ENCODE measurements around the gene RFX2.
"Not testable (repeated sequence)": the region's sequence is repeated elsewhere in the genome, so short reads cannot be mapped to it uniquely, and the experiment has no call there.

The RFX2 gene

GRCh38 chr19:5988517-5989387 lies 121.5 kb downstream of the RFX2 start:
- no peaks in the 10 kb centered on the region for H3K36me3 ChIP-seq (ENCODE audit: insufficient read depth, low read depth, low read length)
- H3K9ac ChIP-seq (ENCODE audit: low read depth, low read length) = no peak overlapping the region
- H3K27ac ChIP-seq (ENCODE audit: low read length) = no peak overlapping the region
- H3K4me1 ChIP-seq (ENCODE audit: insufficient read depth, low read length) = no peaks in the 10 kb centered on the region
- H3K4me3 ChIP-seq (ENCODE audit: low read length) = no peak overlapping the region
- H3K9me3 ChIP-seq (ENCODE audit: insufficient read depth, low read depth, low read length) = no peaks in the 10 kb centered on the region
- no peaks in the 10 kb centered on the region for H3K27me3 ChIP-seq (ENCODE audit: insufficient read depth, low read length)

GRCh38 chr19:5987077-5987818 lies 123.1 kb downstream of the RFX2 start:
- H3K27me3 ChIP-seq (ENCODE audit: insufficient read depth, low read length) = no peaks in the 10 kb centered on the region
- H3K4me3 ChIP-seq (ENCODE audit: low read length) = no peak overlapping the region
- H3K36me3 ChIP-seq (ENCODE audit: insufficient read depth, low read depth, low read length) = no peaks in the 10 kb centered on the region
- no peaks in the 10 kb centered on the region for H3K9me3 ChIP-seq (ENCODE audit: insufficient read depth, low read depth, low read length)
- H3K9ac ChIP-seq (ENCODE audit: low read depth, low read length) = no peak overlapping the region
- H3K4me1 ChIP-seq (ENCODE audit: insufficient read depth, low read length) = no peaks in the 10 kb centered on the region
- H3K27ac ChIP-seq (ENCODE audit: low read length) = no peak overlapping the region

DNA sequence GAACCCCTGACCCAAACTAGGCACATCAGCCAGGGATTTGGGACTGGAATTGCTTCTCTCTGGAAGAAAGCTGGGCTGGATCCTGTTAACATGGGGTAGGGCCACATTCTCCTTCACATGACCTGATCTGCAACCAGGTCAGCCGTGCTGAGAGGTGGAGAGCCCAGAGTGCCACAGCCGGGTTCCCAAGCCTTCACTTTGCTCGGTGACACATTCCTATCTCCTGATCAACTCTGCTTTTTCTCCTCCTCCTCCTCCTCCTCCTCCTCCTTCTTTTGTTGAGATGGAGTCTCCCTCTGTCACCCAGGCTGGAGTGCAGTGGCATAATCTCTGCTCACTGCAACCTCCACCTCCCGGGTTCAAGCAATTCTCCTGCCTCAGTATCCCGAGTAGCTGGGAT lies 124.5 kb downstream of the RFX2 start:
- H3K4me1 ChIP-seq (ENCODE audit: insufficient read depth, low read length) = not testable (repeated sequence)

DNA sequence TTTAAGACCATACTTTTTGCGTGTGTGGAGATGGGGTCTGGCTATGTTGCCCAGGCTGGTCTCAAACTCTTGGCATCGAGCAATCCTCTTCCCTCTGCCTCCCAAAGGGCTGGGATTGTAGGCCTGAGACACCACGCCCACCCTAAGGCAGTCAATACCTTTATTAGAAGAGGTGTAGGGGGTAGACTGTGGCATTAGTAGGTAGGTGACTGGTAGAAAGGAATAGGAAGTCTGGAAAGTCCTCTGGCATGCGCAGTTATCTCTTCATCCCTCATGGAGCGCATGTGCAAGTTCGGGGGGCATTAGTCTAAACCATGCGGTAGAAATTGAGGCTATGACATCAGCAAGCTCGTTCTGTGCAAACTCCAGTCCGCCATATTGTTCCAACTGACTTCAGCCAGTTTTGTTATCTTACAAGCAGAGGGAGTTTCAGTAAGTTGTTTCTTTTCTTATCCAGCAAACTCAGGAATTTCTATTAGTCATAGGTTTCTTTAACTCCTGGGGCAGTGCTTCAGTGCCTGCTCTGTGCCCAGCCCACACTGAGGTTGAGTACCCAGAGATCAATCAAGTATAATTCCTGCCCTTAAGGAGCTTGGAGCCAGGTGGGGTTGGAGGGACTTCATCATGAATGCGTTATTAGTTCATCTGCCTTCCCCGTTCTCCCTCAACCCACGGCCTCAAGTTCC lies 125.1 kb downstream of the RFX2 start:
- Histone ChIP-seq H3K36me3 (ENCODE audit: insufficient read depth, low read depth, low read length) (no peaks in the 10 kb centered on the region), H3K4me3 (ENCODE audit: low read length) (no peak overlapping the region), H3K9ac (ENCODE audit: low read depth, low read length) (no peak overlapping the region), H3K4me1 (ENCODE audit: insufficient read depth, low read length) (no peaks in the 10 kb centered on the region), H3K9me3 (ENCODE audit: insufficient read depth, low read depth, low read length) (no peaks in the 10 kb centered on the region), H3K27me3 (ENCODE audit: insufficient read depth, low read length) (no peaks in the 10 kb centered on the region), H3K27ac (ENCODE audit: low read length) (no peak overlapping the region)

More for the DNA sequence above, 124.5 kb downstream of the RFX2 start:
- H3K9me3 ChIP-seq (ENCODE audit: insufficient read depth, low read depth, low read length); H3K27ac ChIP-seq (ENCODE audit: low read length); H3K36me3 ChIP-seq (ENCODE audit: insufficient read depth, low read depth, low read length); H3K27me3 ChIP-seq (ENCODE audit: insufficient read depth, low read length); H3K9ac ChIP-seq (ENCODE audit: low read depth, low read length); H3K4me3 ChIP-seq (ENCODE audit: low read length): not testable (repeated sequence)

DNA sequence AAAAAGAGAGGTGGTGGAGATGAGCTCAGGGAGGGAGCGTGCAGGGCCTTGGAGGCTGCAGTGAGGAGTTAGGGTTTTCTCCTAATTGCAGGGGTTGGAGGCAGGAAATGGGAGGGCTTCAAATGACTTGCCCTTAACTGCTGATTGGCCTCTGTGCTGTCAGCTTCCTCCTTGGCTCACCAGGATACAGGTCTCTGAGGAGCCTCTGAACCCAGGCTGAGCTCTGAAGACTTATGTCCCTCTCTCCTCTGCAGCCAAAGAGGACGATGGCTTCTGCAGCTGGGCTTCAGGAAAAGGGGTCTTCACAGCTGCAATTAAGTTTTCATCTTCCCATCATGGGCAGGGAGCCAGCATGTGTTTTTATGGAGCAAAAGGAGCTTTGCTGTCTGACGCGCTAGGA lies 125.7 kb downstream of the RFX2 start:
- H3K27ac ChIP-seq (ENCODE audit: low read length) = no peak overlapping the region
- no peaks in the 10 kb centered on the region for H3K27me3 ChIP-seq (ENCODE audit: insufficient read depth, low read length)
- no peaks in the 10 kb centered on the region for H3K4me1 ChIP-seq (ENCODE audit: insufficient read depth, low read length)
- H3K9me3 ChIP-seq (ENCODE audit: insufficient read depth, low read depth, low read length) = no peaks in the 10 kb centered on the region
- no peaks in the 10 kb centered on the region for H3K36me3 ChIP-seq (ENCODE audit: insufficient read depth, low read depth, low read length)
- H3K4me3 ChIP-seq (ENCODE audit: low read length) = no peak overlapping the region
- no peak overlapping the region for H3K9ac ChIP-seq (ENCODE audit: low read depth, low read length)

DNA sequence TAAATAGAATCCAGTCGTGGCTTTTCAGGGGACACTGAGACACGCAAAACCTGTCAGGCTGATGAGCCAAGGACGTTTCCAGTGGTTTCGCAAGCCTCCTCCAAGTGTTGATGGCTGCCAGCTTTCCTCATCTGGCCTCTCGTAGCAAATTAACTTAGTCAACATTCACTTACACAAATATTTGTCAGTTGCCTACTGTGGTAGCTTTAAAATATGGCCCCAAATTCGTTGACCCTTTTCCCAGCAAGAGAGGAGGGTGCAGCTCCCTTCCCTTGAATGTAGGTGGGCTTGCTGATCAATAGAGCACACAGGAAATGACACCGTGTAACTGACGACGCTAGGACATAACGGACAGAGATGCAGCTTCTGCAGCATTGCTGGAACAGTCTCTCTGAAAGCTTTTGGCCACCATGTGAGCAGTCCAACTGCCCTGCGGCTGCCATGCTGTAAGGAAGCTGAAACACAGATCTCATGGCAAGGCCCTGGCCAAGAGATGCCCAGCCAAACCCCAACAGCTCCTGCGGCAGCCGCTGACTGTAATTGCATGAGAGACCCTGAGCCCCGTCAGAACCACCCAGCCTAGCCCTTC lies 126.8 kb downstream of the RFX2 start:
- Histone ChIP-seq H3K4me1 (ENCODE audit: insufficient read depth, low read length) (no peaks in the 10 kb centered on the region), H3K27ac (ENCODE audit: low read length) (no peak overlapping the region), H3K36me3 (ENCODE audit: insufficient read depth, low read depth, low read length) (no peaks in the 10 kb centered on the region), H3K9ac (ENCODE audit: low read depth, low read length) (no peak overlapping the region), H3K27me3 (ENCODE audit: insufficient read depth, low read length) (no peaks in the 10 kb centered on the region), H3K4me3 (ENCODE audit: low read length) (no peak overlapping the region), H3K9me3 (ENCODE audit: insufficient read depth, low read depth, low read length) (no peaks in the 10 kb centered on the region)

DNA sequence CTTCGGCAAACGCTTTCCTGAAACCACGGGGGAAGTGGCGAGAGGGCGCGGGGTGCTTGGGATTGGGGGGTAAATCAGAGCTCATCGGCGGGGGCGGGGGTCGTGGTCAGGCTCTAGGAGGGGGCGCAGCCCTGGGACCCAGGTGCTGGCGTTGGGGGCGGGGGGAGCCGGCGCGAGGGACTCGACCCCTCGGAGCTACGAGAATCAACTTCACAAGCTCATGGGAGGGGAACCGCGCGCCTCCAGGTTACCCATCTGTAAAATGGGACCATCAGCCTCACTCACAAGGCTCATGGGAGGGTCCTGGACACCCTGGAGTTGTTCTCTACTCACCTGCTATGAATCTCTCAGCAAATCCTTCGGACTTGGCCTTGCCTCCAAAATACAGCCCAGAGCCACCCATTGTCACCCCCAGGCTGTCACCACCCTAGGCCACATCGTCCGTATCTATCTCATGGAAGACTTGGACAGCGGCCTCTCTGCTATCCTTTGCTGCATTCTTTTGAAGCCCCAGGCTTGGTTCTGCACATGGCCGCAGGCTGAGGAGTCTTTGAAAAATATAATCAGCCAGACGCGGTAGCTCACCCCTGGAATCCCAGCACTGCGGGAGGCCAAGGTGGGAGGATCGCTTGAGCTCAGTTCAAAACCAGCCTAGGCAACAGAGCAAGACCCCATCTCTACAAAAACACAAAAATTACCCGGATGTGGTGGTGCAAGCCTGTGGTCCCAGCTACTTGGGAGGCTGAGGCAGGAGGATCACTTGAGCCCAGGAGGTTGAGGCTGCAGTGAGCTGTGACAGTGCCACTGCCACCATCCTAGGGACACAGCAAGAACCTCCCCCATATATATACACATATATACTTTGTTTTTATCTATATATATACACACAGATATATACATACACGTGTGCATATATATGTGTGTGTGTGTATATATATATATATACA lies 131.4 kb downstream of the RFX2 start:
- Histone ChIP-seq H3K4me1 (ENCODE audit: insufficient read depth, low read length) (0 out of 2 replicates have a peak, but pooled peaks cover 3% of the 10 kb centered on the region), H3K27me3 (ENCODE audit: insufficient read depth, low read length) (no peaks in the 10 kb centered on the region), H3K36me3 (ENCODE audit: insufficient read depth, low read depth, low read length) (peaks cover 18% of the 10 kb centered on the region; the same call in 1 of the 2 replicates), H3K9ac (ENCODE audit: low read depth, low read length) (peak overlapping the region; percentile 92; the same call in 1 of the 2 replicates), H3K4me3 (ENCODE audit: low read length) (peak overlapping the region; percentile 85; the same call in 1 of the 2 replicates), H3K9me3 (ENCODE audit: insufficient read depth, low read depth, low read length) (no peaks in the 10 kb centered on the region), H3K27ac (ENCODE audit: low read length) (peak overlapping the region; percentile 60)

DNA sequence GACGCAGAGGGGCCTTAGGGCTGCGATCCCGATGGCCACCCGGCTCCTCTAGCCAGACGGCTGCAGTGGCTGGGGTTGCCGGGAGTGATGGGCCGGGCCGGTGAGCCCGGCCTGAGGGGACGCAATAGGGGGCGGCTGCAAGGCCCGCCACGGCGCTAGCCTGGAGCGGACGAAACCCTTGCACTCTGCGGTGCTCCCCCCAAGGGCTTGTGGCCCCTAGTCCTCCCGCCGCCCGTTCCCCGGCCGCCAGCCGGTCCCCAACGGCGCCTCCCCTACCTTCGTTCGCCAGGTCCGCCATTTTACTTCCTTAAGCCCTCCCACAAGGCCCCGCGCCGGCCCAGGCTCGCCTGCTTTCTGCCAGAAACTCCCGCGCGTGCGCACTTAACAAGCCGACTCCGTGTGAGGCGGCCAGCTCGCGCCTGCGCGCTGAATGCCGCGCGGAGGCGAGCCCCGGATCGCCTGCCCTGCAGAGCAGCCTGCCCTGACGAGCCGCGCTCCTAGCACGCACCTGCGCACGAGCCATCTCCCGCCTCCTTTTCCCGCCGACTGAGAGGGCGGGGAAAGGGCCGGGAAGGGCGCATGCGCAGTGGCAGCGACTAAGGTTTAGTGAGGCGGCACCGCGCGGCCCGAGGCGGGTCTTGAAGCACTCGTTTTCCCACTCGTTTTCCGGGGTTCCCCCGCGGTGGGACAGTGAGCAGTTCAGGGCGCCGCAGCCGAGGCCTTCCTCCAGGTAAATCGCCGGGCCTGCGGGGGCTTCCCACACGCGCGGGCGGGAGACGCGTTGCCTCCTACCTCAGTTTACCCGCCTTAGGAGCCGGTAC lies 132.3 kb downstream of the RFX2 start, which contains the start of gene RANBP3:
Gene RANBP3, minus strand, starts transcription at position 356 of the 821 bp plus-strand sequence. Its CDS starts 58 bp downstream, at position 298.
- H3K27ac ChIP-seq (ENCODE audit: low read length) = peak within 1 kb of the TSS; percentile 60
- peaks cover 23% of the 10 kb centered on the region for H3K36me3 ChIP-seq (ENCODE audit: insufficient read depth, low read depth, low read length)
- 0 out of 2 replicates have a peak, but pooled peaks cover 3% of the 10 kb centered on the region for H3K4me1 ChIP-seq (ENCODE audit: insufficient read depth, low read length)
- H3K9me3 ChIP-seq (ENCODE audit: insufficient read depth, low read depth, low read length) = no peaks in the 10 kb centered on the region
- peak within 1 kb of the TSS; percentile 85 for H3K4me3 ChIP-seq (ENCODE audit: low read length)
- no peaks in the 10 kb centered on the region for H3K27me3 ChIP-seq (ENCODE audit: insufficient read depth, low read length)
- H3K9ac ChIP-seq (ENCODE audit: low read depth, low read length) = peak within 1 kb of the TSS; percentile 92

DNA sequence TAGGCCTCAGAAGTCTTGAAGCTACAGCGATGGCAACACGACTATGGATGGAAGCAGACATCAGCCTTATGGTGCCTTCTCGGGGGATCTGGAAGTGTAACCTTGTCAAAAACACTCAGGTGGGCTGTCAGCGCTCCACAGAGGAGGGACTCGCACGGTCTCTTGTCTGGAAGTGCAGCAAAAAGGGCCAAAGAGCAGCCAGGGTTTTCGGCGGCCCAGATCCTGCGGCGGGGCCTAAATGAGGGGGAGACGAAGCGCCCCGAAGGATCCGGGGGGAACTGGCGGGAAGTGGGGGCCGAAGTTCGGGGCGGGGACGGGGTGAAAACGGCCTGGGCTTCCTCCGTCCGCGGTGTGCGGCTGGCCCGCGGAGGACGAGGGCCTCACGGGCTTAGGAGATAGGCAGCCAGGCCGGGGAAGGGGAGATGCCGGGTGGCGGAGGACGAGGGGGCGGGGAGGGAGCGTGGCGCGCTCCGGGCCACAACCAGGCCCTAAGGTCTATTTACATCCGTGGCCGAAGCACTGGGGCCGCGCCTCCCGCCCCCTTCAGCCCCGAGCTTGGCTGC lies 133.0 kb downstream of the RFX2 start:
- H3K4me3 ChIP-seq (ENCODE audit: low read length) = peak overlapping the region; percentile 85

More for the DNA sequence above, 133.0 kb downstream of the RFX2 start:
- Histone ChIP-seq H3K36me3 (ENCODE audit: insufficient read depth, low read depth, low read length) (peaks cover 23% of the 10 kb centered on the region), H3K9ac (ENCODE audit: low read depth, low read length) (peak overlapping the region; percentile 92), H3K4me1 (ENCODE audit: insufficient read depth, low read length) (0 out of 2 replicates have a peak, but pooled peaks cover 3% of the 10 kb centered on the region), H3K27me3 (ENCODE audit: insufficient read depth, low read length) (no peaks in the 10 kb centered on the region), H3K27ac (ENCODE audit: low read length) (peak overlapping the region; percentile 54), H3K9me3 (ENCODE audit: insufficient read depth, low read depth, low read length) (no peaks in the 10 kb centered on the region)

Measured in iPS-20b (cell line).